Measurements from ENCODE around the gene ENGASE. TPM values are rescaled to one million over a fixed set of nuclear protein-coding genes. Genes with fewer than 3 reads are reported as not detected.

ENGASE gene
- total RNA-seq, 1 donor from 2014 or later, result 47.0 TPM

GRCh38 chr17:79079421-79080200 lies 5.0 kb downstream of the ENGASE start:
- intact Hi-C loops (cut with micrococcal nuclease), result no loop called here

GRCh38 chr17:79080349-79080748 lies 5.7 kb downstream of the ENGASE start:
- intact Hi-C loops (cut with micrococcal nuclease), result no loop called here

- intact Hi-C loops (cut with micrococcal nuclease), result no loop called here
Measured at GRCh38 chr17:79080761-79081290, 6.2 kb downstream of the ENGASE start.

DNA sequence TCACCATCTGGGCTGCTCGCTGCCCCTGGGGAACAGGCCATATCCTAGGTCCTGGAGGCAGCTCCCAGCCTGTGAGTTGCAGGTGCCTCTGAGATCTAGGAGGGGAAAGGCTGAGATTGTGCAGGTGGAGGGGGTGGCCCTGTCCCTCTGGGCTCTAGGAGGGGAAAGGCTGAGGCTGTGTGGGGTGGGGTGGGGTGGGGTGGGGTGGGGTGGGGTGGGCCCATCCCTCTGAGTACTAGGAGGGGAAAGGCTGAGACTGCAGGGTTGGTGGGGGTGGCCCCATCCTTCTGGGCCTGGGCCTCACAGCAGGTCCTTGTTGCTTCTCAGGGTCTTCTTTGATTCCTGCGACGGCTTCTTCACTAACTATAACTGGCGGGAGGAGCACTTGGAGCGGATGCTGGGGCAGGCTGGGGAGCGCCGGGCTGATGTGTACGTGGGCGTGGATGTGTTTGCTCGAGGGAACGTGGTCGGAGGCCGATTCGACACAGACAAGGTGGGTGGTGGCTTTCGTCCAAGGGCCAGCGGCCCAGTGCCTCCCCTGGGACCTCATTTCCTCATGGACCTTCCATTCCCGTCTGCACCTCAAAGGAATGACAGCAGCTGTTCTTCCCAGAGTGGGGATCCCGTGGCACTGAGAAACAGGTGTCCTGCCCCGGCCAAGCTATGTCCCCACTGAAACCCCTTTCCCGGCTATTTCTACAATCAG lies 7.1 kb downstream of the ENGASE start:
- intact Hi-C loops (cut with micrococcal nuclease), result no loop called here

DNA sequence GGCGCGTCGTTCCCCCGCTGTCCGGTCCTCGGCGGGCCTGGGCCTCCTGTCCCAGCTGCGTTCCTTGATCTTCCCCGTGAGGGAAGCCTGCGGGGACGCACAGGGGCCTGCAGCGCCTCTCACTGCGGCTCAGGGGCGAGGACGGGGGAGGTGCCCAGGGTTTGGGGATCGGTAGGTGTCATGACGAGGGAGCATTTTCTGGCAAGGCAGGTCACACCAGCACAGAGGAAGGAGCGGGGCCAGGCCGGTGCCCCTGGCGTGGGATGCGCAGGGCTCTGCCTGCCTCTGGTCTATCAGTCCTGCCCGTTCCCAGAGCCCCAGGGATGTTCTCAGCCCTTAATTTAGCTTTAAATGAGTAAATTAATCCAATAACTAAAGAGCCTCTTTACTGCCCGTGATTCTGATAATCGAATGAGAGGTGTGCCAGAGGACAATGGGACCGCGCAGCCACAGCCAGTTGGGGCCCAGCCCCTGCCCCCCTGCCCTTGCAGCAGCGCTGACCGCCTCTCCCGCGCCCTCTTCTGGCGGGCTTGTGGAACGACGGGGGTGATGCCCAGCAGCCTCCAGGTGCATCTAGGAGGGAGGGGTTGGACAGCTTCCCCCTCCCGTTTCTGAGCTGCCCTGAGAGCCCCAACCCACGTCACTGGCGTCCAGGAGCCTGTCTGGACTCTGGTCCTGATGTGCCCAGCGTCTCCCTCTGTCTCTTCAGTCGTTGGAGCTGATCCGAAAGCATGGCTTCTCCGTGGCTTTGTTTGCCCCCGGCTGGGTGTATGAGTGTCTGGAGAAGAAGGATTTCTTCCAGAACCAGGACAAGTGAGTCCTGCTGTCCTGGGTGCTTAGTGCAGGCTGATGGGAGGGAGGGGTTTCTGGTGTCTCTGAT lies 7.9 kb downstream of the ENGASE start:
- intact Hi-C loops (cut with micrococcal nuclease), result no loop called here

DNA sequence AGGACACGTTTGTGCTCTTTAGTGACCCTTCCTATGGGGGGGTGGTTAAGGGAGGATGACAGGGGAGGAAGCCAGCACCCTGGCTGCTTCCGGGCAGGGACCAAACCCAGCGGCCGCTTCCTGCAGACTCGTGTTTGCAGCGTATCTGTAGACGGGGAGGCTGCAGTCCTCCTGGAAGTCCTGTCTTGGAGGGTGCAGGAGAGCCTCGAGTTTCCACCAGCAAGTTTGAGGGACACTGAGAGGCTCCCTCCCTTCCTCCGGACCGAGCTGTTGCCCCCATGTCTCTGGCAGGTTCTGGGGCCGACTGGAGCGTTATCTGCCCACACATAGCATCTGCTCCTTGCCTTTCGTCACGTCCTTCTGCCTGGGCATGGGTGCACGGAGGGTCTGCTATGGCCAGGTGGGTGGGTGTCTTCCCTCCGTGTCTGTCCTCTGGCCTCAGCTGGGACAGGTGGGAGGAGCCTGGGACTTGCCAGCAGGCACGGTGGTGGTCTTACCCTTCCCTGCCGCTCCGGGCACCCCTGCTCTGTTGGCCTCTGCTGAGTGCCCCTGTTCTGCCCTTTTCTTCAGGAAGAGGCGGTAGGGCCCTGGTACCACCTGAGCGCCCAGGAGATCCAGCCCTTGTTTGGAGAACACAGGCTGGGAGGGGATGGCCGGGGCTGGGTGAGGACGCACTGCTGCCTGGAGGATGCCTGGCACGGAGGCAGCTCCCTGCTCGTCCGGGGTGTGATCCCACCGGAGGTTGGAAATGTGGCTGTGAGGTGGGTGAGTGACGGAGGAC lies 8.8 kb downstream of the ENGASE start:
- intact Hi-C loops (cut with micrococcal nuclease), result no loop called here

GRCh38 chr17:79084291-79085153 lies 9.9 kb downstream of the ENGASE start:
- intact Hi-C loops (cut with micrococcal nuclease), result loop anchor here (5.0 kb wide), 1 partner anchor 623 kb away; no protein-coding TSS in a partner anchor

GRCh38 chr17:79085154-79085920 lies 10.7 kb downstream of the ENGASE start:
- intact Hi-C loops (cut with micrococcal nuclease), result loop anchor here (5.0 kb wide), 1 partner anchor 622 kb away; no protein-coding TSS in a partner anchor

GRCh38 chr17:79085921-79086551 lies 11.4 kb downstream of the ENGASE start:
- intact Hi-C loops (cut with micrococcal nuclease), result loop anchor here (5.0 kb wide), 1 partner anchor 621 kb away; no protein-coding TSS in a partner anchor

DNA sequence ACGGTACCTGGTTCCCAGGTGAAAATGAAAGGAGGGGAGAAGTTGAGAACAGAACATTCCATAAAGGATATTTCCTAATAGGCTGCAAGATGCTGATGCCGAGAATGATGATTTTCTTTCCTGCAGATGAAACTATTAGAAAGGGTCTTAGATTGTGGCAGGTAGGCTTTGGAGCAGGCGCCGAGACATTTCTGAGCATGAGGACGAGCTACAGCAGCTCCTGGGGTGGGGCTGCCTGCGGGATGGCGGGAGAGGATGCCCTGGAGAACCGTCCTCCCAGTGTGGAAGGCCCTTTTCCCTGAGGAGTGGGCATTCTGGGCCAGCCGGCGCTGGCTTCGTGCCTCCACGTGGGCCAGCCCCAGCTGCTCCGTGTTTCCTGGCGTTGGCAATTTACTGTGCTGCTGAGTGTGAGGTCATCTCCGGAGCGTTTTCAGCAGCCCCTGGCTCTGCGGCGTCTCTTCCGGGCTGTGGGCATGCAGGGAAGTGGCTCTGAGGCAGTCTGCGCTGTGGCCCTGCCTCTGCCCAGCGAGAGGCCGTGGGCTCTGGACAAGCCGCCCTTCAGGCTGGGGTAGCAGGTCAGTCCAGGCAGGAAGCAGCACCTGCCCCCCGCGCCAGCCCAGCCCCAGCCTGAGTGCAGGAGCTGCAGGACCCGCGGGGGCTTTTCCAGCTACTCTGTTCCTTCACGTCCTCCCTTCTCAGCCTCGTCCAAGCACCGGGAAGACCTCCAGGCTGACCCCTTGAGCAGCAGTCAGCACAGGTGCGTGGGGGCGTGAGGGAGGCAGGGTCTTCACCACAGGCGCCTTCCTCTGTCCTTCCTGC lies 12.2 kb downstream of the ENGASE start:
- intact Hi-C loops (cut with micrococcal nuclease), result loop anchor here (1.0 to 5.0 kb wide), 2 partner anchors 306 to 620 kb away; no protein-coding TSS in a partner anchor

GRCh38 chr17:79087428-79088143 lies 13.0 kb downstream of the ENGASE start:
- intact Hi-C loops (cut with micrococcal nuclease), result loop anchor here (1.0 to 5.0 kb wide), 2 partner anchors 306 to 620 kb away; no protein-coding TSS in a partner anchor

- intact Hi-C loops (cut with micrococcal nuclease), result loop anchor here (5.0 kb wide), 1 partner anchor 619 kb away; no protein-coding TSS in a partner anchor
Measured at GRCh38 chr17:79088247-79088996, 13.8 kb downstream of the ENGASE start.

- intact Hi-C loops (cut with micrococcal nuclease), result loop anchor here (5.0 kb wide), 1 partner anchor 618 kb away; no protein-coding TSS in a partner anchor
Measured at GRCh38 chr17:79088997-79089328, 14.3 kb downstream of the ENGASE start.

- intact Hi-C loops (cut with micrococcal nuclease), result loop anchor here (5.0 kb wide), 1 partner anchor 617 kb away; no protein-coding TSS in a partner anchor
Measured at GRCh38 chr17:79089720-79090442, 15.3 kb downstream of the ENGASE start.

Data from T-helper 2 cell treated with Interferon-gamma antibody and Interleukin-4, amounts not matched to agents 100 ng/mL and 5 ng/mL, for 36 hours (primary cell).